DMS153 treated with DMSO at 0.1 percent for 48 hours (cell line): Measurements from ENCODE around the gene TMEFF2.
"Not testable (repeated sequence)": the region's sequence is repeated elsewhere in the genome, so short reads cannot be mapped to it uniquely, and the experiment has no call there.

Experiments
- DNase-seq: peaks from one replicate; lab custom pipeline; 2025; ENCODE audit not compliant: unreplicated experiment; lab: John Stamatoyannopoulos, UW

Gene TMEFF2

GRCh38 chr2:192132604-192133003 lies 62.1 kb downstream of the TMEFF2 start:
- not testable (repeated sequence) for DNase-seq

GRCh38 chr2:192130312-192130711 lies 64.4 kb downstream of the TMEFF2 start:
- not testable (repeated sequence) for DNase-seq

GRCh38 chr2:192128655-192129054 lies 66.1 kb downstream of the TMEFF2 start:
- no peak for DNase-seq

- DNase-seq: no peak
Measured at GRCh38 chr2:192127434-192127833, 67.3 kb downstream of the TMEFF2 start.

GRCh38 chr2:192126912-192127311 lies 67.8 kb downstream of the TMEFF2 start:
- no peak for DNase-seq

DNA sequence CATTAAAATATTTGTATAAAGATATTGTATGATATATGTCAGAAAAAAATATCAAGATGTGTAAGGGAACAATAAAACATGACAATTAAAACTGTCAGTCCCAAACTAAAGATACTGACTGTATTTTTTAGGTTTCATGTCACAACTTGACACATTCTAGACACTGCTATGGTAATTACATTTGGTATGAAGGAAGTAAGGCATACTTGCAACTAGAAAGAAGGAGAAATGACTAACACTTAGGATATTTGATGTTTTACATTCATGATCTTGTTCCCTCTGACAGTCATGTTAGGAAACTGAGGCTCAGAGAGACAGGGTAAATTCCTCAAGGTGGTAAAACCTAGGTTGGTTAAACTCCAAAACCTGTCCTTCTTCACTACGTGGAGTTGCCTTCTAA lies 68.3 kb downstream of the TMEFF2 start:
- DNase-seq: no peak

DNA sequence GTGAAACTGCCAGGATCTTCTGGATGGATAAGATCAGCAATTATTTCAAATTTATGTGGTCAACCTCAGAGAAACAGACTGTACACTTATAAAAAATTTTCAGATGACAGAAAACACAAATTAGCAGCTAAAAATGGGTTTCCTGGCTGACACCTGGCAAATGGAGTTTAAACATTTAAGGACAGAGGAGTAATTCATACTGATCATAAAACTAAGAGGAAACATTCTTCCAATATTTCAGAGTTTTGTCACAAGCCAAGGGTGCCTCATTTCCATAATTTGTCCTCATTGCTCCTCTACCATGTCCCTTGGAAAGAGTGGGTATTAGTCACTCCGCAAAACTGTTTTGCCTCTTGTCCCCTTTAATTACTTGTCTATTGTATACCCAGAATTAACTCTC lies 70.2 kb downstream of the TMEFF2 start:
- no peak for DNase-seq

GRCh38 chr2:192123847-192124246 lies 70.9 kb downstream of the TMEFF2 start:
- DNase-seq: no peak

- no peak for DNase-seq
Measured at GRCh38 chr2:192122946-192123345, 71.8 kb downstream of the TMEFF2 start.

DNA sequence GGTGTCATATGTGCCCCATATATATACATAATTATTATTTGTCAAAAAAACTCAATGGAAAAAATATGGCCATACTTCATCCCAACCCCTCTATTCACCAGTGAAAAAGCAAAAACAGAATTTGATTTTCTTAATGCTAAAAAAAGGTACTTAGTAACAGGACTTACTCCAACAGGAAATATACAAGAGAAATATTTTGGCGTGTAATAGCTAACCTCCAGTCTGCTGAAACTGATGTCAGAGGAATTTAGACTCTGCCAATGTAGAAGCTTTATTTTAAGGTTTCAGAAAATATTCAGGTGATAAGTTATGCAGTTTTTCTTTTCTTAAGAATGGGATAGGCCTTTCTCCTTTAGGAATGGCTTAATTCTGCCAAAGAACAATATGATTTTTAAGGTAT lies 72.6 kb downstream of the TMEFF2 start:
- no peak for DNase-seq

- no peak for DNase-seq
Measured at GRCh38 chr2:192119536-192119935, 75.2 kb downstream of the TMEFF2 start.

- DNase-seq: no peak
Measured at GRCh38 chr2:192117705-192118104, 77.0 kb downstream of the TMEFF2 start.

- DNase-seq: not testable (repeated sequence)
Measured at GRCh38 chr2:192111536-192111935, 83.2 kb downstream of the TMEFF2 start.

DNA sequence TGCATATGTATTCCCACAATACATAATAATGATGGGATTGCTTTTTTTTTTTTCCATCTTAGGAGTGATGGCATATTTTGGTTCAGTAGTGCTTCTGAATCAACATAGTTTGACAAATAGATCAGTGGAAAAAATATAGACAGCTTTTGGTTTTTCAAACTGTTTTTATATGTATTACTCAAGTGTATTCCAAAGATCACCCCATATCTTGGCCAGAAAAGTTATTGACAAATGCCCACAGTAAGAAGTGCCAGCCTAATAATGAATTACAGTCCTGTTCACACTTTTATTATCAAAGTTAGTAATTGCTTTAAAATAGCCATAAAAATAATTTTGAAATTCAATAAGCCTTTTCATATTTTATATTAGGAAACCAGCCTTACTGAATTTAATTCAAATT lies 95.0 kb downstream of the TMEFF2 start:
- DNase-seq: no peak

- DNase-seq: no peak
Measured at GRCh38 chr2:192098814-192099491, 95.8 kb downstream of the TMEFF2 start.

- DNase-seq: no peak
Measured at GRCh38 chr2:192091476-192091875, 103.3 kb downstream of the TMEFF2 start.

GRCh38 chr2:192090911-192091310 lies 103.8 kb downstream of the TMEFF2 start:
- DNase-seq: peak; percentile 29

DNA sequence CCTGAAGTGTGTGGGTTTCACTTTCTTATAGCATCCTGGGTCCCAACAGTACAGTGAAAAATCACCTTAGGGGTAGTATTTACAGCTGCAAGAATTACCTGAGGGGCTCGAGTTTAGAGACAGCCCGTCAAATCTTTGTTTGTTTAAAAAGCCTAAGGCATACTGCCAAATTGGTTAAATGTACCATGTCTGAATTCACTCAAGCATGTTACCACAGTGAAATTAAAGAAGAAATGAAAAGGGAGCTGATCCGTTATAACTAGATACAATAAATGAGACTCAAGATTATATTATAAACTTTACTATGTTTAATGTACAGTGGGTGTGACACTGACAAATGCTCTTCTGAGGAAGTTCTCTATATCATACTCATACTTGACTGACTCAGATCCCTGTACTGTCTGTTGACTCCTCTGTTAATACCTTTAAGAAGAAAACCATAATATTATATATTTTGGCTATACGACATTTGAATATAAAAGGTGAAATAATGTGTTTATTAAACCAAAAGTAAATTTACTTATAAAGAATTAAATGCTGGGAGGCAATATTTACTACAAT lies 107.3 kb downstream of the TMEFF2 start:
- no peak for DNase-seq

DNA sequence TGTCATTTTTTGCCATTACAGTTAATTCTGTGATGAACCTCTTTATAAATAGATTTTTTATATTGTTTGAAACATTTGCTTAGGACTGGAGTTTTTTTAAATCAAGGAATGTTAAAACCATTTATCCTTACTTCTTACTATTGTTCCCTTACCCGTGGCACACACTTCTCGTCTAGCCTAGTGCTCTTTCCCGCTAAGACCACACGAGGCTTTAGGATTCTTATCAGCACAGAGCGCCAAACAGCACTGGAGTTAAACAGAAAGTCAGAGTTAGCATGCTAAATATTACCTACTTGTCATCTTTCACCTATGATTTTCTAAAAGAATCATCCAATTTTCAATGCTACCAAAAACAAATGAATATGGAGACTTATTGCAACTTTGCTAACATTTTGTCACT lies 112.6 kb downstream of the TMEFF2 start:
- no peak for DNase-seq

DNA sequence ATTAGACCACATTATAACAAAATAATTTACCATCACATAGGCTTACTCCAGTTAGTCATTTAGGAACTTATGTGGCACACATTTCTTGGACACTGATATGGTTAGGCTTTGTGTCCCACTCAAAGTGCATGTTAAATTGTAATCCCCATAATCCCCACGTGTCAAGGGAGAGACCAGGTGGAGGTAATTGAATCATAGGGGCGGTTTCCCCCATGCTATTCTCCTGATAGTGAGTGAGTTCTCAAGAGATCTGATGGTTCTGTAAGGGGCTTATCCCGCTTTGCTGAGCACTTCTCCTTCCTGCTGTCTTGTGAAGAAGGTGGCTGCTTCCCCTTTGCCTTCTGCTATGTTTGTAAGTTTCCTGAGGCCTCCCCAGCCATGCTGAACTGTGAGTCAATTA lies 114.6 kb downstream of the TMEFF2 start:
- not testable (repeated sequence) for DNase-seq

- no peak for DNase-seq
Measured at GRCh38 chr2:192073878-192074277, 120.9 kb downstream of the TMEFF2 start.

DNA sequence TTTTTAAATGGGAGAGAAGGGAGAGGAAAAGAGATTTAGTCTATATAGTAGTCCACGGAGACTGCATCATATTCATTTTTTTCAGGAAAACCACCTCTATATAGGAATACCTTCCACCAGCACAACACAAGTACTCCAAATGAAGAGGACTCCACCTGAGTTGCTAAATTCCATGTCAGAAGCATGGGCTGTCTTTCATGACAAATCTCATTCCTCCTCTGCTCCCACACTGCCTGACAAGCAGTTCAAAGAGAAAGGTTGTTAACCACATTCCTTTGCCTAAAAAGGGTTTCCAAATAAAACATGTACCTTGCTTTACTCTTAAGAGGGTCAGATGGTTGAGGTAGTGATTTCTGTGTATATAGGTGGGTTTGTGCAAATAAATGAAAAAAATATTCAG lies 122.0 kb downstream of the TMEFF2 start:
- DNase-seq: no peak

GRCh38 chr2:192072261-192072660 lies 122.5 kb downstream of the TMEFF2 start:
- no peak for DNase-seq
